PC-9 (cell line): Measurements from ENCODE around the gene SPACA7. TPM values are rescaled to one million over a fixed set of nuclear protein-coding genes. Genes with fewer than 3 reads are reported as not detected.

Experiments
- BruUV-seq: library from RNA; stranded (reverse); fragments of 400-500 nt; replicated peaks from 2 replicates; lab custom pipeline; 2021; lab: Mats Ljungman, UMichigan
- CTCF ChIA-PET: fragments of 300-600 bp; sonication (Branson Sonifier 250); formaldehyde crosslinking; loops from one replicate; lab custom pipeline; 2022; ENCODE audit warnings: antibody characterized with exemption; lab: Charles Lee
- POLR2A ChIA-PET: fragments of 300-600 bp; sonication (Branson Sonifier 250); formaldehyde crosslinking; loops from one replicate; lab custom pipeline; 2022; ENCODE audit warnings: antibody characterized with exemption; ENCODE audit not compliant: unreplicated experiment; lab: Charles Lee
- DNase-seq, 2 experiments: peaks; one replicate each; pipeline versions ENCODE4 v3.0.0 to v3.0.0-alpha.2; 2015 to 2022; ENCODE audit warnings: mixed read lengths in 1 of 2
- H2AFZ ChIP-seq: fragments of 200-600 bp; sonication (generic); 2 replicates; pipeline ENCODE4 v1.8.1; 2017; ENCODE audit warnings: antibody characterized with exemption
- H3F3A ChIP-seq: fragments of 200-600 bp; sonication (generic); 2 replicates; pipeline ENCODE4 v1.8.1; 2017; ENCODE audit warnings: antibody characterized with exemption, mild to moderate bottlenecking, low read depth; ENCODE audit not compliant: insufficient read depth
- H3K27ac ChIP-seq: fragments of 200-600 bp; sonication (generic); 2 replicates; pipeline ENCODE4 v1.6.1; 2016; ENCODE audit warnings: mixed run types
- H3K27me3 ChIP-seq: fragments of 200-600 bp; sonication (generic); 2 replicates; pipeline ENCODE4 v1.6.1; 2016; ENCODE audit warnings: low read depth, mixed run types; ENCODE audit not compliant: insufficient read depth
- H3K36me3 ChIP-seq: fragments of 200-600 bp; sonication (generic); 2 replicates; pipeline ENCODE4 v1.6.1; 2016; ENCODE audit warnings: low read depth, mixed run types
- H3K4me1 ChIP-seq: fragments of 200-600 bp; sonication (generic); replicated peaks from 2 replicates; pipeline ENCODE4 v1.6.1; 2016; ENCODE audit warnings: mixed run types; ENCODE audit not compliant: insufficient read depth
- H3K4me2 ChIP-seq: fragments of 200-600 bp; sonication (generic); 2 replicates; pipeline ENCODE4 v1.6.1; 2017; ENCODE audit warnings: mixed run types
- H3K4me3 ChIP-seq: fragments of 200-600 bp; sonication (generic); 2 replicates; pipeline ENCODE4 v1.6.1; 2016; ENCODE audit warnings: mixed run types
- H3K79me2 ChIP-seq: fragments of 200-600 bp; sonication (generic); 2 replicates; pipeline ENCODE4 v1.6.1; 2017; ENCODE audit warnings: low read depth, mixed run types
- H3K9me2 ChIP-seq: fragments of 200-600 bp; sonication (generic); 2 replicates; pipeline ENCODE4 v1.8.1; 2017; ENCODE audit warnings: mild to moderate bottlenecking; ENCODE audit not compliant: insufficient read depth
- H3K9me3 ChIP-seq: fragments of 200-600 bp; sonication (generic); 2 replicates; pipeline ENCODE4 v1.8.1; 2016; ENCODE audit warnings: low read depth; ENCODE audit not compliant: insufficient read depth
- H4K20me1 ChIP-seq: fragments of 200-600 bp; sonication (generic); 2 replicates; pipeline ENCODE4 v1.8.1; 2017; ENCODE audit not compliant: insufficient read depth
- EZH2 ChIP-seq: fragments of 200-600 bp; sonication (generic); IDR thresholded peaks from 2 replicates; pipeline ENCODE4 v1.8.0; 2017; ENCODE audit warnings: antibody characterized with exemption, low read depth
- intact Hi-C: fragments of 100-400 bp; cut with micrococcal nuclease; formaldehyde crosslinking; loops from one replicate; pipeline ENCODE4 v1.10.0; 2022; ENCODE audit not compliant: unreplicated experiment
- total RNA-seq: library from RNA; stranded (reverse); gene quantifications from 2 replicates; pipeline ENCODE4 v1.2.3, GENCODE V29; 2021
- TF ChIP-seq, protein P1 (sequence below): fragments of 200-600 bp; sonication (generic); conservative IDR thresholded peaks from 2 replicates; pipeline ENCODE4 v1.6.1; 2017; ENCODE audit warnings: mixed run types, antibody characterized with exemption, mild to moderate bottlenecking, moderate library complexity

SPACA7 gene
- total RNA-seq, 1 experiment from 2014 or later, result not detected

DNA sequence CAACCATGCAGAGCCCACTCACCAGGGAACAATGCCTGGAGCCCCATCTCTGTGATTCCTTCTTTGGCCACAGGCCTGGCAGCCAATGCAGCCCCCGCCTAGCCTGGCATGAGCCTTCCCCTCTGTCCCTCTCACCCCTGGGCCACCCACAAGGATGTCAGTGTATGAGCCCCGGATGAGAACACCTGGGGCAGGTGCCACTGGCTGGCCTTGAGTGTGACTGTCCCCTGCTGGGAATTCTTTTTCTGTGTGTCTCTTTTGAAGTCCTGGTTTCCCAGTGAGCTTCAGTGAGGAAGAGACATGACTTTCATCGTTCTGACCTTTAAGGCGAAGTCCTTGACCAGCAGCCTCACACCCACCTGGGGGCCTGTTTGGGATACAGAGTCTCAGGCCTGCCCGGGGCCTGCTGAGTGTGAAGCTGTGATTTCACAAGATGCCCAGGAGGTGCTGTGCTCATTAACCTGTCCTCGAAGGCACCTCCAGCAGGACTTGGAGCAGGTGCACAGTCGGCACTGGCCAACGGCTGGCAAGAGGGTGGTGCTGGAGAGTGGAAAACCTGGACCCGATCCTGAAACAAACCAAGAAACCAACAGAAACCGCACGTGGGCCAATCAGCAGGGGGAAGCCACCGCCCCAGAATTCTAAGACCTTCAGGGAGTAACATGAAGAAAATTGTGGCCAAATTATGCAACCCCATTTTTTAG is 27.4 kb upstream of the SPACA7 start:
- no TSS peak for BruUV-seq
- no peaks in the 10 kb centered on the region for H3K36me3 ChIP-seq
- peaks cover 100% of the 10 kb centered on the region for H3K27me3 ChIP-seq
- H3K27ac ChIP-seq, result no peak overlapping the region
- no peak overlapping the region for H3K4me3 ChIP-seq
- POLR2A ChIA-PET, result no interaction called here
- CTCF ChIA-PET, result no interaction called here
- H3K4me2 ChIP-seq, result no peak overlapping the region
- H3F3A ChIP-seq, result no peaks in the 10 kb centered on the region
- DNase-seq, result no peak
- H3K79me2 ChIP-seq, result no peaks in the 10 kb centered on the region
- H3K9me2 ChIP-seq, result no peaks in the 10 kb centered on the region
- H3K9me3 ChIP-seq, result no peaks in the 10 kb centered on the region
- no peak overlapping the region for H2AFZ ChIP-seq
- intact Hi-C loops, result no loop called here
- H3K4me1 ChIP-seq, result no peaks in the 10 kb centered on the region
- H4K20me1 ChIP-seq, result 0 out of 2 replicates have a peak, but pooled peaks cover 4% of the 10 kb centered on the region
- TF ChIP-seq, protein P1, sequence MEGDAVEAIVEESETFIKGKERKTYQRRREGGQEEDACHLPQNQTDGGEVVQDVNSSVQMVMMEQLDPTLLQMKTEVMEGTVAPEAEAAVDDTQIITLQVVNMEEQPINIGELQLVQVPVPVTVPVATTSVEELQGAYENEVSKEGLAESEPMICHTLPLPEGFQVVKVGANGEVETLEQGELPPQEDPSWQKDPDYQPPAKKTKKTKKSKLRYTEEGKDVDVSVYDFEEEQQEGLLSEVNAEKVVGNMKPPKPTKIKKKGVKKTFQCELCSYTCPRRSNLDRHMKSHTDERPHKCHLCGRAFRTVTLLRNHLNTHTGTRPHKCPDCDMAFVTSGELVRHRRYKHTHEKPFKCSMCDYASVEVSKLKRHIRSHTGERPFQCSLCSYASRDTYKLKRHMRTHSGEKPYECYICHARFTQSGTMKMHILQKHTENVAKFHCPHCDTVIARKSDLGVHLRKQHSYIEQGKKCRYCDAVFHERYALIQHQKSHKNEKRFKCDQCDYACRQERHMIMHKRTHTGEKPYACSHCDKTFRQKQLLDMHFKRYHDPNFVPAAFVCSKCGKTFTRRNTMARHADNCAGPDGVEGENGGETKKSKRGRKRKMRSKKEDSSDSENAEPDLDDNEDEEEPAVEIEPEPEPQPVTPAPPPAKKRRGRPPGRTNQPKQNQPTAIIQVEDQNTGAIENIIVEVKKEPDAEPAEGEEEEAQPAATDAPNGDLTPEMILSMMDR, result no peak
- no peak for TF ChIP-seq EZH2

DNA sequence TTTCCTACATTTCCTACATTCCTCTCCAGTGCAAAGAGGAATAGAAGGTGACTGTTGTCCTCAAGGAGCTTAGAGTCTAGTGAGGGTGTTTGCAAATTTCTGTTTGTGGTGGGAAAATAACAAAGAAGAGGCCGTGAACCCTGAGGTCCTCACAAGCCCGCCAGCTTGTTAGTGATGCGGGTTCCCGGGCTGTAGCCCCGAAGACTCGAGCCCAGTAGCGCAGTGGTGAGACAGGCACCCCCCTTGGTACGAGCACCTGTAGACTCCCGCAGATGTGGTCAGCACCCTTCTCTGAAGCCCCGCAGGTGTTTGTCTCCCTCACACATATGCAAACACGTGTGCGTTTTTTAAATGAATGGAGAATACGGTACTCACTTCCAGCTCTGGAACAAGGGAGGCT is 26.5 kb upstream of the SPACA7 start:
- Histone ChIP-seq H3K4me3 (no peak overlapping the region), H4K20me1 (0 out of 2 replicates have a peak, but pooled peaks cover 4% of the 10 kb centered on the region), H3K4me2 (no peak overlapping the region), H3K27me3 (peaks cover 100% of the 10 kb centered on the region), H3K4me1 (no peaks in the 10 kb centered on the region), H3F3A (no peaks in the 10 kb centered on the region), H3K36me3 (no peaks in the 10 kb centered on the region), H3K9me2 (no peaks in the 10 kb centered on the region), H3K9me3 (no peaks in the 10 kb centered on the region), H3K27ac (no peak overlapping the region), H2AFZ (no peak overlapping the region), H3K79me2 (no peaks in the 10 kb centered on the region)
- no peak for TF ChIP-seq EZH2
- TF ChIP-seq, protein P1, result no peak
- no TSS peak for BruUV-seq
- DNase-seq, result no peak
- POLR2A ChIA-PET, result no interaction called here
- intact Hi-C loops, result no loop called here
- CTCF ChIA-PET, result no interaction called here

DNA sequence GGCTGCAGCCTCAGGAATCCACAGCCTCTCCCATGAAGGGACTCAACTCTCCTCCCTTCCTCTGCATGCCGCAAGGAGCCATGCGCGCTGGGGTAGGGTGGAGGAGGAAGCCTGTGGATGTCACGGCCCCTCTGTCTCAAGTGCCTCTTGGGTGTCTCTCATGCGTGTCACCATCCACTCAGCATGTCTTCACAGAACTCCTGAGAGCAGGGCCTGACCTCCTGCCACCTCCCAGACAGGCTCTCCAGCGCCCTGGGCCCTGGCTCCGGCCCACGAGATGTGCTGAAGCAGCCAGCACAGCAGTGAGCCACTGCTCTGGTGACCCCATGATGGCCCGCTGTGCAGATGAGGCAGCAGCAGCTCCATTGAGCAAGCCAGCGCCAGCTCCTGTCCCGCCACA is 25.9 kb upstream of the SPACA7 start:
- no peaks in the 10 kb centered on the region for H3K9me3 ChIP-seq
- H3F3A ChIP-seq, result no peaks in the 10 kb centered on the region
- H3K79me2 ChIP-seq, result no peaks in the 10 kb centered on the region
- H3K4me3 ChIP-seq, result no peak overlapping the region
- H2AFZ ChIP-seq, result no peak overlapping the region
- BruUV-seq, result no TSS peak
- no peak for DNase-seq
- intact Hi-C loops, result no loop called here
- no peaks in the 10 kb centered on the region for H3K36me3 ChIP-seq
- TF ChIP-seq, protein P1, result no peak
- TF ChIP-seq EZH2, result no peak
- ChIA-PET CTCF (no interaction called here), POLR2A (no interaction called here)
- H3K27me3 ChIP-seq, result peaks cover 100% of the 10 kb centered on the region
- no peaks in the 10 kb centered on the region for H3K9me2 ChIP-seq
- H4K20me1 ChIP-seq, result 0 out of 2 replicates have a peak, but pooled peaks cover 4% of the 10 kb centered on the region
- H3K4me2 ChIP-seq, result no peak overlapping the region
- H3K27ac ChIP-seq, result no peak overlapping the region
- H3K4me1 ChIP-seq, result no peaks in the 10 kb centered on the region
